ENCODE results near the gene HLA-DQA2.
"Not testable (repeated sequence)": the region's sequence is repeated elsewhere in the genome, so short reads cannot be mapped to it uniquely, and the experiment has no call there.

The HLA-DQA2 gene

GRCh38 chr6:32713241-32713640 lies 27.9 kb upstream of the HLA-DQA2 start:
- DNase-seq (ENCODE audit: low read depth): no peak
- H3K4me3 ChIP-seq (ENCODE audit: control insufficient read depth, low read depth, low read length): no peak overlapping the region
- no peak for TF ChIP-seq CTCF (conservative IDR thresholded peaks at IDR 0.05; ENCODE audit: control insufficient read depth, insufficient read depth, low read depth, low read length)

GRCh38 chr6:32716396-32716795 lies 24.8 kb upstream of the HLA-DQA2 start:
- no peak for TF ChIP-seq CTCF (conservative IDR thresholded peaks at IDR 0.05; ENCODE audit: control insufficient read depth, insufficient read depth, low read depth, low read length)
- H3K4me3 ChIP-seq (ENCODE audit: control insufficient read depth, low read depth, low read length): no peak overlapping the region
- no peak for DNase-seq (ENCODE audit: low read depth)

- no peak for TF ChIP-seq CTCF (conservative IDR thresholded peaks at IDR 0.05; ENCODE audit: control insufficient read depth, insufficient read depth, low read depth, low read length)
- no peak overlapping the region for H3K4me3 ChIP-seq (ENCODE audit: control insufficient read depth, low read depth, low read length)
- DNase-seq (ENCODE audit: low read depth): no peak
These were observed 22.3 kb upstream of the HLA-DQA2 start for GRCh38 chr6:32718879-32719278.

GRCh38 chr6:32738126-32738525 lies 3.1 kb upstream of the HLA-DQA2 start:
- H3K4me3 ChIP-seq (ENCODE audit: control insufficient read depth, low read depth, low read length): no peak overlapping the region
- TF ChIP-seq CTCF (conservative IDR thresholded peaks at IDR 0.05; ENCODE audit: control insufficient read depth, insufficient read depth, low read depth, low read length): no peak
- no peak for DNase-seq (ENCODE audit: low read depth)

- DNase-seq (ENCODE audit: low read depth): no peak
- TF ChIP-seq CTCF (conservative IDR thresholded peaks at IDR 0.05; ENCODE audit: control insufficient read depth, insufficient read depth, low read depth, low read length): no peak
- no peak overlapping the region for H3K4me3 ChIP-seq (ENCODE audit: control insufficient read depth, low read depth, low read length)
These were observed 1.2 kb downstream of the HLA-DQA2 start for GRCh38 chr6:32742374-32742773.

GRCh38 chr6:32744776-32745175 lies 3.6 kb downstream of the HLA-DQA2 start:
- no peak for TF ChIP-seq CTCF (conservative IDR thresholded peaks at IDR 0.05; ENCODE audit: control insufficient read depth, insufficient read depth, low read depth, low read length)
- no peak for DNase-seq (ENCODE audit: low read depth)
- no peak overlapping the region for H3K4me3 ChIP-seq (ENCODE audit: control insufficient read depth, low read depth, low read length)

- not testable (repeated sequence) for DNase-seq (ENCODE audit: low read depth); H3K4me3 ChIP-seq (ENCODE audit: control insufficient read depth, low read depth, low read length)
These were observed 4.5 kb downstream of the HLA-DQA2 start for GRCh38 chr6:32745649-32746048.

Measured in fibroblast of mammary gland (primary cell).